Sigmoid colon (tissue), 7 donors: Measurements from ENCODE around the gene MED20. TPM values are rescaled to one million over a fixed set of nuclear protein-coding genes. Genes with fewer than 3 reads are reported as not detected.

ENCODE experiments used
- DNase-seq: peaks from one replicate; pipeline ENCODE4 v3.0.0-alpha.2; 2019
- H3K27ac ChIP-seq, 4 donors: fragments of 200-600 bp; sonication (generic); one replicate each; pipeline ENCODE4 v1.5.1; 2016 to 2019; ENCODE audit warnings: mild to moderate bottlenecking in 1 of 4
- H3K27me3 ChIP-seq, 3 donors: fragments of 200-600 bp; sonication (generic); one replicate each; pipeline ENCODE4 v1.5.1; 2019; ENCODE audit warnings: mild to moderate bottlenecking in 1 of 3
- H3K36me3 ChIP-seq, 4 donors: fragments of 200-600 bp; sonication (generic); one replicate each; pipeline ENCODE4 v1.5.1; 2016 to 2019
- H3K4me1 ChIP-seq, 4 donors: fragments of 200-600 bp; sonication (generic); one replicate each; pipeline ENCODE4 v1.5.1; 2017 to 2019
- H3K4me3 ChIP-seq, 4 donors: fragments of 200-600 bp; sonication (generic); one replicate each; pipeline ENCODE4 v1.5.1; 2017 to 2019; ENCODE audit warnings: mild to moderate bottlenecking in 2 of 4, moderate library complexity in 1 of 4
- H3K9me3 ChIP-seq, 4 donors: fragments of 200-600 bp in 3 of 4; sonication (generic) in 3 of 4; one replicate each; pipeline versions ENCODE4 v1.5.1 to v1.6.1; 2013 to 2019
- CTCF ChIP-seq, 4 experiments: fragments of 450-650 bp in 3 of 4; fragments of 200-600 bp in 1 of 4; IDR thresholded peaks; one replicate each; pipeline ENCODE4 v1.5.1; 2016 to 2019; ENCODE audit warnings: antibody characterized with exemption in 4 of 4, mild to moderate bottlenecking in 3 of 4, moderate library complexity in 2 of 4
- EP300 ChIP-seq, 4 donors: sonication (generic); formaldehyde crosslinking; IDR thresholded peaks; one replicate each; pipeline ENCODE4 v1.6.1; 2017; ENCODE audit warnings: antibody characterized with exemption in 4 of 4
- POLR2A ChIP-seq, 2 donors: fragments of 450-650 bp; IDR thresholded peaks; one replicate each; pipeline ENCODE4 v1.6.1; 2016; ENCODE audit warnings: antibody characterized with exemption in 2 of 2, mild to moderate bottlenecking in 2 of 2, moderate library complexity in 2 of 2
- POLR2AphosphoS5 ChIP-seq, 4 donors: sonication (generic); formaldehyde crosslinking; IDR thresholded peaks; one replicate each; pipeline ENCODE4 v1.6.1; 2017; ENCODE audit warnings: antibody characterized with exemption in 4 of 4
- WGBS, 2 donors: extraction: QIAGEN DNeasy Blood & Tissue Kit; methylation state at CpG; one replicate each; pipeline ENCODE4 v1.1.7; 2013; 5-methylcytosine and 5-hydroxymethylcytosine counted together
- intact Hi-C: fragments of 100-400 bp; cut with DNase I; formaldehyde crosslinking; loops from one replicate; pipeline ENCODE4 v1.15.1; 2023
- polyA plus RNA-seq, 3 donors: library from polyadenylated mRNA; stranded (reverse); fragments of 200-250 nt; gene quantifications; one replicate each; pipeline ENCODE4 v1.2.3, GENCODE V29; 2013
- total RNA-seq, 4 donors: library from RNA; depleted of rRNA; stranded (reverse); fragments of >200 nt; gene quantifications; one replicate each; pipeline ENCODE4 v1.1.0, GENCODE V29; 2016
- donor health status: healthy with polysubstance abuse.
- donor health status: Bipolar disorder and iron deficiency.
- donor health status: healthy.

MED20 gene
- total and polyA plus RNA-seq, 7 donors, result 7.8 to 15.5 (median 13.6) TPM

GRCh38 chr6:41958022-41958856 is 37.3 kb upstream of the MED20 start:
- DNase-seq, result peak; percentile 24
- WGBS, 2 donors, result 85 to 90% methylated on average over 6 of the region's 6 CpGs
- TF ChIP-seq CTCF (IDR thresholded peaks at IDR 0.05), result no peak
- TF ChIP-seq POLR2AphosphoS5 (IDR thresholded peaks at IDR 0.05), result no peak
- TF ChIP-seq EP300 (IDR thresholded peaks at IDR 0.05), result no peak
- no peak for TF ChIP-seq POLR2A (IDR thresholded peaks at IDR 0.05)

GRCh38 chr6:41957117-41957516 is 36.2 kb upstream of the MED20 start:
- no peaks in the 10 kb centered on the region for H3K4me1 ChIP-seq
- no peaks in the 10 kb centered on the region for H3K27me3 ChIP-seq
- intact Hi-C loops, result no loop called here
- WGBS, 2 donors, result 82 to 87% methylated on average over 4 of the region's 4 CpGs
- H3K27ac ChIP-seq, result no peak overlapping the region
- H3K4me3 ChIP-seq, result no peak overlapping the region
- DNase-seq, result no peak
- H3K9me3 ChIP-seq, result no peaks in the 10 kb centered on the region
- no peak for TF ChIP-seq POLR2A (IDR thresholded peaks at IDR 0.05)
- TF ChIP-seq CTCF (IDR thresholded peaks at IDR 0.05), result no peak
- TF ChIP-seq EP300 (IDR thresholded peaks at IDR 0.05), result no peak
- no peak for TF ChIP-seq POLR2AphosphoS5 (IDR thresholded peaks at IDR 0.05)
- no peaks in the 10 kb centered on the region for H3K36me3 ChIP-seq

More at GRCh38 chr6:41958022-41958856, 37.3 kb upstream of the MED20 start:
- Histone ChIP-seq H3K27me3 (no peaks in the 10 kb centered on the region), H3K9me3 (no peaks in the 10 kb centered on the region), H3K36me3 (no peaks in the 10 kb centered on the region), H3K27ac (no peak overlapping the region), H3K4me1 (no peaks in the 10 kb centered on the region), H3K4me3 (no peak overlapping the region)
- intact Hi-C loops, result no loop called here

- no peak overlapping the region for H3K4me3 ChIP-seq
- no peaks in the 10 kb centered on the region for H3K36me3 ChIP-seq
- no peak for TF ChIP-seq CTCF (IDR thresholded peaks at IDR 0.05)
- TF ChIP-seq POLR2AphosphoS5 (IDR thresholded peaks at IDR 0.05), result no peak
- TF ChIP-seq POLR2A (IDR thresholded peaks at IDR 0.05), result no peak
- TF ChIP-seq EP300 (IDR thresholded peaks at IDR 0.05), result no peak
- no peak overlapping the region for H3K27ac ChIP-seq
- H3K27me3 ChIP-seq, result no peaks in the 10 kb centered on the region
- no peaks in the 10 kb centered on the region for H3K4me1 ChIP-seq
- DNase-seq, result no peak
- WGBS, 2 donors, result 80 to 86% methylated on average over 2 of the region's 2 CpGs
- no peaks in the 10 kb centered on the region for H3K9me3 ChIP-seq
- intact Hi-C loops, result no loop called here
Measured at GRCh38 chr6:41955412-41955811, 34.5 kb upstream of the MED20 start.

GRCh38 chr6:41954668-41955067 is 33.7 kb upstream of the MED20 start:
- Histone ChIP-seq H3K4me3 (no peak overlapping the region), H3K27me3 (no peaks in the 10 kb centered on the region), H3K4me1 (no peaks in the 10 kb centered on the region), H3K9me3 (no peaks in the 10 kb centered on the region), H3K27ac (no peak overlapping the region), H3K36me3 (no peaks in the 10 kb centered on the region)
- 93 to 99% methylated on average over 2 of the region's 2 CpGs for WGBS, 2 donors
- DNase-seq, result no peak
- intact Hi-C loops, result no loop called here
- TF ChIP-seq POLR2AphosphoS5 (IDR thresholded peaks at IDR 0.05) (no peak), POLR2A (IDR thresholded peaks at IDR 0.05) (no peak), CTCF (IDR thresholded peaks at IDR 0.05) (no peak), EP300 (IDR thresholded peaks at IDR 0.05) (no peak)
